SK-N-MC (cell line): ENCODE results near the gene ALX3.

Experiments used
- EZH2 ChIP-seq: fragments of 200-600 bp; sonication (generic); IDR thresholded peaks from one replicate; pipeline ENCODE4 v1.6.1; 2017; ENCODE audit warnings: antibody characterized with exemption
- POLR2AphosphoS5 ChIP-seq: IDR thresholded peaks from 2 replicates; pipeline ENCODE4 v1.6.1; 2012; ENCODE audit warnings: mild to moderate bottlenecking, low read depth, low read length, borderline replicate concordance

GRCh38 chr1:110091791-110092190 is 21.3 kb upstream of the ALX3 start:
- TF ChIP-seq POLR2AphosphoS5: no peak
- TF ChIP-seq EZH2: no peak
